DMS153 treated with DMSO at 0.1 percent for 48 hours (cell line): Measurements from ENCODE around the gene UGT1A1.

Source experiments
- DNase-seq: peaks from one replicate; lab custom pipeline; 2025; ENCODE audit not compliant: unreplicated experiment; lab: John Stamatoyannopoulos, UW

Gene UGT1A1

GRCh38 chr2:233756429-233757081 is 3.5 kb upstream of the UGT1A1 start:
- no peak for DNase-seq

GRCh38 chr2:233758141-233758540 is 1.9 kb upstream of the UGT1A1 start:
- DNase-seq = no peak

GRCh38 chr2:233758849-233759248 is 1.2 kb upstream of the UGT1A1 start:
- DNase-seq = no peak

GRCh38 chr2:233761040-233761769 is 1.1 kb downstream of the UGT1A1 start:
- DNase-seq = no peak

- no peak for DNase-seq
Measured at GRCh38 chr2:233764264-233764663, 4.2 kb downstream of the UGT1A1 start.

- no peak for DNase-seq
Measured at GRCh38 chr2:233764761-233765160, 4.7 kb downstream of the UGT1A1 start.

- DNase-seq = no peak
Measured at GRCh38 chr2:233766416-233766815, 6.3 kb downstream of the UGT1A1 start.

- no peak for DNase-seq
Measured at GRCh38 chr2:233768076-233768475, 8.0 kb downstream of the UGT1A1 start.

GRCh38 chr2:233769260-233769659 is 9.2 kb downstream of the UGT1A1 start:
- no peak for DNase-seq

GRCh38 chr2:233772153-233772552 is 12.1 kb downstream of the UGT1A1 start:
- no peak for DNase-seq

- no peak for DNase-seq
Measured at GRCh38 chr2:233772583-233772982, 12.5 kb downstream of the UGT1A1 start.

GRCh38 chr2:233773854-233774253 is 13.8 kb downstream of the UGT1A1 start:
- no peak for DNase-seq

- DNase-seq = no peak
Measured at GRCh38 chr2:233775414-233775813, 15.3 kb downstream of the UGT1A1 start.

- no peak for DNase-seq
Measured at GRCh38 chr2:233778030-233778429, 18.0 kb downstream of the UGT1A1 start, which contains the start of gene MROH2A. MROH2A (plus strand) TSS chr2:233778330; CDS start chr2:233779359, 1,029 bp downstream.

GRCh38 chr2:233779722-233780121 is 19.7 kb downstream of the UGT1A1 start:
- no peak for DNase-seq

- DNase-seq = no peak
Measured at GRCh38 chr2:233780771-233781170, 20.7 kb downstream of the UGT1A1 start.

- no peak for DNase-seq
Measured at GRCh38 chr2:233789554-233789953, 29.5 kb downstream of the UGT1A1 start.

- DNase-seq = no peak
Measured at GRCh38 chr2:233791151-233791882, 31.2 kb downstream of the UGT1A1 start.

- DNase-seq = no peak
Measured at GRCh38 chr2:233791883-233792329, 31.8 kb downstream of the UGT1A1 start.

- DNase-seq = no peak
Measured at GRCh38 chr2:233792720-233793119, 32.6 kb downstream of the UGT1A1 start.

GRCh38 chr2:233793465-233794127 is 33.5 kb downstream of the UGT1A1 start:
- no peak for DNase-seq
